HepG2 (cell line): ENCODE data around the gene ANKRD11. TPM values are rescaled to one million over a fixed set of nuclear protein-coding genes. Genes with fewer than 3 reads are reported as not detected.

Source experiments
- GZF1 ChIP-seq: sonication (generic); formaldehyde crosslinking; IDR thresholded peaks from 2 replicates; pipeline ENCODE4 v1.5.1; 2020; ENCODE audit warnings: mild to moderate bottlenecking, missing genetic modification reagents
- KLF11 ChIP-seq: IDR thresholded peaks from 2 replicates; pipeline ENCODE4 v1.6.1; 2016; ENCODE audit warnings: missing compliant biosample characterization
- MED1 ChIP-seq: sonication (generic); formaldehyde crosslinking; IDR thresholded peaks from 2 replicates; pipeline ENCODE4 v1.4.0; 2020; ENCODE audit warnings: missing genetic modification reagents
- MEIS2 ChIP-seq: sonication (generic); formaldehyde crosslinking; IDR thresholded peaks from 2 replicates; pipeline ENCODE4 v1.9.0; 2021; ENCODE audit warnings: mild to moderate bottlenecking, missing genetic modification reagents
- NFKBIZ ChIP-seq: IDR thresholded peaks from 2 replicates; pipeline ENCODE4 v1.6.1; 2018; ENCODE audit warnings: missing genetic modification reagents, missing compliant biosample characterization
- PCBP2 ChIP-seq: fragments of 200-400 bp; formaldehyde crosslinking; optimal IDR thresholded peaks from 2 replicates; pipeline ENCODE3; 2018; ENCODE audit warnings: low read length, low read depth; ENCODE audit not compliant: poor library complexity, severe bottlenecking
- POLR2AphosphoS2 ChIP-seq: IDR thresholded peaks from 2 replicates; pipeline ENCODE4 v1.6.1; 2011; ENCODE audit warnings: low read depth, low read length, improper control_type of control experiment
- RBAK ChIP-seq: sonication (generic); formaldehyde crosslinking; IDR thresholded peaks from 2 replicates; pipeline ENCODE4 v1.5.1; 2020; ENCODE audit warnings: mild to moderate bottlenecking, missing genetic modification reagents
- TEAD3 ChIP-seq: optimal IDR thresholded peaks from 2 replicates; pipeline ENCODE3; 2016; ENCODE audit warnings: borderline replicate concordance
- ZBTB21 ChIP-seq: sonication (generic); formaldehyde crosslinking; IDR thresholded peaks from 2 replicates; pipeline ENCODE4 v1.4.0; 2020; ENCODE audit warnings: missing genetic modification reagents
- ZNF296 ChIP-seq: sonication (generic); formaldehyde crosslinking; conservative IDR thresholded peaks from 2 replicates; pipeline ENCODE4 v1.5.0; 2020; ENCODE audit warnings: mild to moderate bottlenecking, missing genetic modification reagents
- ZNF30 ChIP-seq: sonication (generic); formaldehyde crosslinking; IDR thresholded peaks from 2 replicates; pipeline ENCODE4 v1.5.0; 2020; ENCODE audit warnings: mild to moderate bottlenecking, missing genetic modification reagents
- ZNF335 ChIP-seq: sonication (generic); formaldehyde crosslinking; IDR thresholded peaks from 2 replicates; pipeline ENCODE4 v1.4.0; 2020; ENCODE audit warnings: missing genetic modification reagents
- ZNF563 ChIP-seq: sonication (generic); formaldehyde crosslinking; IDR thresholded peaks from 2 replicates; pipeline ENCODE4 v1.8.0; 2022; ENCODE audit warnings: mild to moderate bottlenecking, moderate library complexity, missing genetic modification reagents
- polyA plus RNA-seq, 8 experiments: library from polyadenylated mRNA; depleted of rRNA in 3 of 8; stranded (reverse) in 7 of 8; unstranded in 1 of 8; fragments of >200 nt; fragmentation: Illumina TruSeq in 4 of 8; extraction: Trizol in 4 of 8; gene quantifications; 2 replicates each; pipeline versions ENCODE4 v1.2.1 to v1.2.3, GENCODE V29; 2011 to 2016; ENCODE audit warnings: low read depth in 4 of 8, missing spikeins in 1 of 8, mixed read lengths in 1 of 8; ENCODE audit not compliant: insufficient read depth in 1 of 8
- total RNA-seq, 5 experiments: library from RNA; depleted of rRNA; stranded (reverse); fragments of >200 nt; fragmentation: Illumina TruSeq; extraction: Trizol; gene quantifications; 2 replicates each; pipeline ENCODE4 v1.2.3, GENCODE V29; 2016; ENCODE audit warnings: low read depth in 1 of 5
- TF ChIP-seq, protein P1 (sequence below): IDR thresholded peaks from 2 replicates; pipeline ENCODE4 v1.6.1; 2012; ENCODE audit warnings: low read length, improper control_type of control experiment
- TF ChIP-seq, protein P2 (sequence below): sonication (generic); formaldehyde crosslinking; IDR thresholded peaks from 2 replicates; pipeline ENCODE4 v1.8.1; 2023; ENCODE audit warnings: mild to moderate bottlenecking, moderate library complexity, missing genetic modification reagents
- TF ChIP-seq, protein P3 (sequence below): sonication (generic); formaldehyde crosslinking; IDR thresholded peaks from 2 replicates; pipeline ENCODE4 v1.4.0; 2020; ENCODE audit warnings: missing genetic modification reagents
- TF ChIP-seq, protein P4 (sequence below): sonication (generic); formaldehyde crosslinking; IDR thresholded peaks from 2 replicates; pipeline ENCODE4 v1.8.1; 2023; ENCODE audit warnings: mild to moderate bottlenecking, inconsistent platforms, moderate library complexity, missing genetic modification reagents, borderline replicate concordance
- TF ChIP-seq, protein P5 (sequence below): sonication (generic); formaldehyde crosslinking; IDR thresholded peaks from 2 replicates; pipeline ENCODE4 v1.4.0; 2020; ENCODE audit warnings: missing genetic modification reagents

Gene ANKRD11
- total and polyA plus RNA-seq, 2 of the 13 experiments (the other 11 are each of a cell fraction or from before 2014, with no cell fraction given), result 21.4 to 38.4 TPM

DNA sequence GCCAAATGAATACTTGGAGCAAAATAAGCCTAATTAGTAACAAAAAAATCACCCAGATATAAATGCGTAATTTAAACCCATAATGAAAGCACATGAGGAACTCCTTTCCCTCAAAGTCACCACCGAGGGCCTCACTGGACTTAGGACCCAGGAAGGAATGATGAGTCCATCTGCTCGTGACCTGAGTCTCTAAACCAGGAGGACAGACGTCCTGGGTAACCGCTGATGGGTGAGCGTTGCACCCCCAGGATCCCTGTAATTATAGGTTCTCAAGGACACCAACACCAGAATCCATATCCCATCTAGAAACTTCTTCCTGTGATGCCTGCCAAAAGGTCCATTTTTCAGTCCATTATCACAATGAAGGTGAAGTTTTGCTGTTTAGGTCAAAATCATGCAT is 151.5 kb downstream of the ANKRD11 start (continued):
- TF ChIP-seq, protein P1, sequence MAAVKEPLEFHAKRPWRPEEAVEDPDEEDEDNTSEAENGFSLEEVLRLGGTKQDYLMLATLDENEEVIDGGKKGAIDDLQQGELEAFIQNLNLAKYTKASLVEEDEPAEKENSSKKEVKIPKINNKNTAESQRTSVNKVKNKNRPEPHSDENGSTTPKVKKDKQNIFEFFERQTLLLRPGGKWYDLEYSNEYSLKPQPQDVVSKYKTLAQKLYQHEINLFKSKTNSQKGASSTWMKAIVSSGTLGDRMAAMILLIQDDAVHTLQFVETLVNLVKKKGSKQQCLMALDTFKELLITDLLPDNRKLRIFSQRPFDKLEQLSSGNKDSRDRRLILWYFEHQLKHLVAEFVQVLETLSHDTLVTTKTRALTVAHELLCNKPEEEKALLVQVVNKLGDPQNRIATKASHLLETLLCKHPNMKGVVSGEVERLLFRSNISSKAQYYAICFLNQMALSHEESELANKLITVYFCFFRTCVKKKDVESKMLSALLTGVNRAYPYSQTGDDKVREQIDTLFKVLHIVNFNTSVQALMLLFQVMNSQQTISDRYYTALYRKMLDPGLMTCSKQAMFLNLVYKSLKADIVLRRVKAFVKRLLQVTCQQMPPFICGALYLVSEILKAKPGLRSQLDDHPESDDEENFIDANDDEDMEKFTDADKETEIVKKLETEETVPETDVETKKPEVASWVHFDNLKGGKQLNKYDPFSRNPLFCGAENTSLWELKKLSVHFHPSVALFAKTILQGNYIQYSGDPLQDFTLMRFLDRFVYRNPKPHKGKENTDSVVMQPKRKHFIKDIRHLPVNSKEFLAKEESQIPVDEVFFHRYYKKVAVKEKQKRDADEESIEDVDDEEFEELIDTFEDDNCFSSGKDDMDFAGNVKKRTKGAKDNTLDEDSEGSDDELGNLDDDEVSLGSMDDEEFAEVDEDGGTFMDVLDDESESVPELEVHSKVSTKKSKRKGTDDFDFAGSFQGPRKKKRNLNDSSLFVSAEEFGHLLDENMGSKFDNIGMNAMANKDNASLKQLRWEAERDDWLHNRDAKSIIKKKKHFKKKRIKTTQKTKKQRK, result no peak
- TF ChIP-seq NFKBIZ (CRISPR knock-in tag) (no peak), ZNF563 (CRISPR knock-in tag) (no peak), ZNF30 (no peak), ZNF335 (CRISPR knock-in tag) (no peak; the same call in 1 of the 2 replicates), ZNF296 (no peak), MED1 (CRISPR knock-in tag) (peak; percentile 78), GZF1 (CRISPR knock-in tag) (no peak), MEIS2 (CRISPR knock-in tag) (peak; percentile 52; the same call in 1 of the 2 replicates), RBAK (CRISPR knock-in tag) (no peak), ZBTB21 (CRISPR knock-in tag) (no peak), KLF11 (CRISPR knock-in tag) (no peak), PCBP2 (no peak), TEAD3 (CRISPR knock-in tag) (peak; percentile 76), POLR2AphosphoS2 (no peak)
- TF ChIP-seq, protein P2, sequence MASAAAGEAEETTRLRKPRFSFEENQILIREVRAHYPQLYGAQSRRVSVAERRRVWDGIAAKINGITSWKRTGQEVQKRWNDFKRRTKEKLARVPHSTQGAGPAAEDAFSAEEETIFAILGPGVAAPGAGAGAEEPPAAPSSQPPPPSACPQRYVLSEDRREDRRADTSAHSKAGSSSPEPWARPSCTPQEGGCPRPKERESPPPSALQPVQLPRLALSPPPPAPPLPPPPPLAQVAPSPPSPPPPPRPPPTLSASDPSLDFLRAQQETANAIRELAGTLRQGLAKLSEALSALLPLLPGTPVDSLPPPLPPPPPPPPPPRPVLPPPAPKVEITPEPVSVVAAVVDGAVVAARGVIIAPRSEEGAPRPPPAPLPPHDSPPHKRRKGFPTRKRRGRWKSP, result 0 out of 2 replicates have a peak, but pooled peaks have one; percentile 57
- TF ChIP-seq, protein P3, sequence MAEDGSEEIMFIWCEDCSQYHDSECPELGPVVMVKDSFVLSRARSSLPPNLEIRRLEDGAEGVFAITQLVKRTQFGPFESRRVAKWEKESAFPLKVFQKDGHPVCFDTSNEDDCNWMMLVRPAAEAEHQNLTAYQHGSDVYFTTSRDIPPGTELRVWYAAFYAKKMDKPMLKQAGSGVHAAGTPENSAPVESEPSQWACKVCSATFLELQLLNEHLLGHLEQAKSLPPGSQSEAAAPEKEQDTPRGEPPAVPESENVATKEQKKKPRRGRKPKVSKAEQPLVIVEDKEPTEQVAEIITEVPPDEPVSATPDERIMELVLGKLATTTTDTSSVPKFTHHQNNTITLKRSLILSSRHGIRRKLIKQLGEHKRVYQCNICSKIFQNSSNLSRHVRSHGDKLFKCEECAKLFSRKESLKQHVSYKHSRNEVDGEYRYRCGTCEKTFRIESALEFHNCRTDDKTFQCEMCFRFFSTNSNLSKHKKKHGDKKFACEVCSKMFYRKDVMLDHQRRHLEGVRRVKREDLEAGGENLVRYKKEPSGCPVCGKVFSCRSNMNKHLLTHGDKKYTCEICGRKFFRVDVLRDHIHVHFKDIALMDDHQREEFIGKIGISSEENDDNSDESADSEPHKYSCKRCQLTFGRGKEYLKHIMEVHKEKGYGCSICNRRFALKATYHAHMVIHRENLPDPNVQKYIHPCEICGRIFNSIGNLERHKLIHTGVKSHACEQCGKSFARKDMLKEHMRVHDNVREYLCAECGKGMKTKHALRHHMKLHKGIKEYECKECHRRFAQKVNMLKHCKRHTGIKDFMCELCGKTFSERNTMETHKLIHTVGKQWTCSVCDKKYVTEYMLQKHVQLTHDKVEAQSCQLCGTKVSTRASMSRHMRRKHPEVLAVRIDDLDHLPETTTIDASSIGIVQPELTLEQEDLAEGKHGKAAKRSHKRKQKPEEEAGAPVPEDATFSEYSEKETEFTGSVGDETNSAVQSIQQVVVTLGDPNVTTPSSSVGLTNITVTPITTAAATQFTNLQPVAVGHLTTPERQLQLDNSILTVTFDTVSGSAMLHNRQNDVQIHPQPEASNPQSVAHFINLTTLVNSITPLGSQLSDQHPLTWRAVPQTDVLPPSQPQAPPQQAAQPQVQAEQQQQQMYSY (CRISPR knock-in tag), result no peak
- TF ChIP-seq, protein P4, sequence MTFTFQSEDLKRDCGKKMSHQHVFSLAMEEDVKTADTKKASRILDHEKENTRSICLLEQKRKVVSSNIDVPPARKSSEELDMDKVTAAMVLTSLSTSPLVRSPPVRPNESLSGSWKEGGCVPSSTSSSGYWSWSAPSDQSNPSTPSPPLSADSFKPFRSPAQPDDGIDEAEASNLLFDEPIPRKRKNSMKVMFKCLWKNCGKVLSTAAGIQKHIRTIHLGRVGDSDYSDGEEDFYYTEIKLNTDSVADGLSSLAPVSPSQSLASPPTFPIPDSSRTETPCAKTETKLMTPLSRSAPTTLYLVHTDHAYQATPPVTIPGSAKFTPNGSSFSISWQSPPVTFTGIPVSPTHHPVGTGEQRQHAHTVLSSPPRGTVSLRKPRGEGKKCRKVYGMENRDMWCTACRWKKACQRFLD (CRISPR knock-in tag), result no peak
- TF ChIP-seq, protein P5, sequence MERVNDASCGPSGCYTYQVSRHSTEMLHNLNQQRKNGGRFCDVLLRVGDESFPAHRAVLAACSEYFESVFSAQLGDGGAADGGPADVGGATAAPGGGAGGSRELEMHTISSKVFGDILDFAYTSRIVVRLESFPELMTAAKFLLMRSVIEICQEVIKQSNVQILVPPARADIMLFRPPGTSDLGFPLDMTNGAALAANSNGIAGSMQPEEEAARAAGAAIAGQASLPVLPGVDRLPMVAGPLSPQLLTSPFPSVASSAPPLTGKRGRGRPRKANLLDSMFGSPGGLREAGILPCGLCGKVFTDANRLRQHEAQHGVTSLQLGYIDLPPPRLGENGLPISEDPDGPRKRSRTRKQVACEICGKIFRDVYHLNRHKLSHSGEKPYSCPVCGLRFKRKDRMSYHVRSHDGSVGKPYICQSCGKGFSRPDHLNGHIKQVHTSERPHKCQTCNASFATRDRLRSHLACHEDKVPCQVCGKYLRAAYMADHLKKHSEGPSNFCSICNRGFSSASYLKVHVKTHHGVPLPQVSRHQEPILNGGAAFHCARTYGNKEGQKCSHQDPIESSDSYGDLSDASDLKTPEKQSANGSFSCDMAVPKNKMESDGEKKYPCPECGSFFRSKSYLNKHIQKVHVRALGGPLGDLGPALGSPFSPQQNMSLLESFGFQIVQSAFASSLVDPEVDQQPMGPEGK (CRISPR knock-in tag), result peak; percentile 55
